Activated CD4-positive, alpha-beta T cell treated with anti-CD3 and anti-CD28 coated beads, Interleukin-2, amount 10 ng/mL, durations not matched to agents 7 days and 5 days (primary cell): ENCODE data around the gene DPYSL3. TPM values are rescaled to one million over a fixed set of nuclear protein-coding genes. Genes with fewer than 3 reads are reported as not detected.

Experiments
- CTCF ChIA-PET: fragments of 350-600 bp; sonication (Branson Sonifier 250); formaldehyde crosslinking; loops from one replicate; lab custom pipeline; 2021; ENCODE audit warnings: antibody characterized with exemption; lab: Charles Lee
- POLR2A ChIA-PET: fragments of 350-600 bp; sonication (Branson Sonifier 250); formaldehyde crosslinking; loops from one replicate; lab custom pipeline; 2021; ENCODE audit warnings: antibody characterized with exemption; lab: Charles Lee
- DNase-seq: peaks from one replicate; pipeline ENCODE4 v3.0.0-alpha.2; 2020
- H3K27ac Mint-ChIP-seq: one replicate; pipeline ENCODE4 v1.8.0; 2021; ENCODE audit warnings: mild to moderate bottlenecking, moderate library complexity, mixed read lengths
- H3K27me3 Mint-ChIP-seq: one replicate; pipeline ENCODE4 v1.8.0; 2021; ENCODE audit warnings: mixed read lengths
- H3K36me3 Mint-ChIP-seq: one replicate; pipeline ENCODE4 v1.8.0; 2021; ENCODE audit warnings: low read depth, mixed read lengths
- H3K4me1 Mint-ChIP-seq: one replicate; pipeline ENCODE4 v1.8.0; 2021; ENCODE audit warnings: mixed read lengths
- H3K4me3 Mint-ChIP-seq: one replicate; pipeline ENCODE4 v1.8.0; 2021; ENCODE audit warnings: mild to moderate bottlenecking, moderate library complexity, mixed read lengths
- H3K9me3 Mint-ChIP-seq: one replicate; pipeline ENCODE4 v1.8.0; 2021; ENCODE audit warnings: mixed read lengths
- total RNA-seq, 2 experiments: library from RNA; stranded (reverse); gene quantifications; one replicate each; pipeline ENCODE4 v1.2.3, GENCODE V29; 2021

The DPYSL3 gene
- total RNA-seq, 2 experiments from 2014 or later, result not detected

- Mint-ChIP-seq H3K4me3 (no peak overlapping the region), H3K4me1 (no peaks in the 10 kb centered on the region), H3K27ac (no peak overlapping the region), H3K27me3 (no peaks in the 10 kb centered on the region), H3K36me3 (no peaks in the 10 kb centered on the region), H3K9me3 (no peaks in the 10 kb centered on the region)
- no peak for DNase-seq
- CTCF ChIA-PET, result no interaction called here
- POLR2A ChIA-PET, result no interaction called here
Observed at GRCh38 chr5:147411359-147412319, 98.2 kb downstream of the DPYSL3 start.

GRCh38 chr5:147410496-147411358 lies 99.1 kb downstream of the DPYSL3 start:
- Mint-ChIP-seq H3K27me3 (no peaks in the 10 kb centered on the region), H3K27ac (no peak overlapping the region), H3K36me3 (no peaks in the 10 kb centered on the region), H3K9me3 (no peaks in the 10 kb centered on the region), H3K4me3 (no peak overlapping the region), H3K4me1 (no peaks in the 10 kb centered on the region)
- ChIA-PET POLR2A (no interaction called here), CTCF (no interaction called here)
- DNase-seq, result no peak

- Mint-ChIP-seq H3K36me3 (no peaks in the 10 kb centered on the region), H3K27me3 (no peaks in the 10 kb centered on the region), H3K9me3 (no peaks in the 10 kb centered on the region), H3K27ac (no peak overlapping the region), H3K4me3 (no peak overlapping the region), H3K4me1 (no peaks in the 10 kb centered on the region)
- POLR2A ChIA-PET, result no interaction called here
- no peak for DNase-seq
- CTCF ChIA-PET, result no interaction called here
Observed at GRCh38 chr5:147408980-147409379, 100.9 kb downstream of the DPYSL3 start.

- Mint-ChIP-seq H3K27ac (no peak overlapping the region), H3K27me3 (no peaks in the 10 kb centered on the region), H3K36me3 (no peaks in the 10 kb centered on the region), H3K9me3 (no peaks in the 10 kb centered on the region), H3K4me1 (no peaks in the 10 kb centered on the region), H3K4me3 (no peak overlapping the region)
- CTCF ChIA-PET, result no interaction called here
- no peak for DNase-seq
- POLR2A ChIA-PET, result no interaction called here
Observed at GRCh38 chr5:147407094-147407681, 102.7 kb downstream of the DPYSL3 start.

GRCh38 chr5:147406636-147407035 lies 103.2 kb downstream of the DPYSL3 start:
- H3K4me1 Mint-ChIP-seq, result no peaks in the 10 kb centered on the region
- DNase-seq, result no peak
- H3K27ac Mint-ChIP-seq, result no peak overlapping the region
- no peaks in the 10 kb centered on the region for H3K9me3 Mint-ChIP-seq
- POLR2A ChIA-PET, result no interaction called here
- no peak overlapping the region for H3K4me3 Mint-ChIP-seq
- no peaks in the 10 kb centered on the region for H3K36me3 Mint-ChIP-seq
- H3K27me3 Mint-ChIP-seq, result no peaks in the 10 kb centered on the region
- CTCF ChIA-PET, result no interaction called here

- Mint-ChIP-seq H3K9me3 (no peaks in the 10 kb centered on the region), H3K27ac (no peak overlapping the region), H3K36me3 (no peaks in the 10 kb centered on the region), H3K27me3 (no peaks in the 10 kb centered on the region), H3K4me1 (no peaks in the 10 kb centered on the region), H3K4me3 (no peak overlapping the region)
- DNase-seq, result no peak
- CTCF ChIA-PET, result no interaction called here
- POLR2A ChIA-PET, result no interaction called here
Observed at GRCh38 chr5:147404706-147405105, 105.2 kb downstream of the DPYSL3 start.

- no peaks in the 10 kb centered on the region for H3K27me3 Mint-ChIP-seq
- no peak overlapping the region for H3K27ac Mint-ChIP-seq
- no peak overlapping the region for H3K4me3 Mint-ChIP-seq
- ChIA-PET CTCF (no interaction called here), POLR2A (no interaction called here)
- no peaks in the 10 kb centered on the region for H3K36me3 Mint-ChIP-seq
- no peaks in the 10 kb centered on the region for H3K9me3 Mint-ChIP-seq
- DNase-seq, result no peak
- no peaks in the 10 kb centered on the region for H3K4me1 Mint-ChIP-seq
Observed at GRCh38 chr5:147403651-147404640, 105.9 kb downstream of the DPYSL3 start.

GRCh38 chr5:147400881-147401280 lies 109.0 kb downstream of the DPYSL3 start:
- no peak overlapping the region for H3K4me3 Mint-ChIP-seq
- H3K27ac Mint-ChIP-seq, result no peak overlapping the region
- POLR2A ChIA-PET, result no interaction called here
- no peaks in the 10 kb centered on the region for H3K27me3 Mint-ChIP-seq
- no peak for DNase-seq
- CTCF ChIA-PET, result no interaction called here
- no peaks in the 10 kb centered on the region for H3K36me3 Mint-ChIP-seq
- H3K9me3 Mint-ChIP-seq, result no peaks in the 10 kb centered on the region
- H3K4me1 Mint-ChIP-seq, result no peaks in the 10 kb centered on the region

- ChIA-PET POLR2A (no interaction called here), CTCF (interaction anchor here (1.6 kb wide), 1 partner anchor 27 kb away, joined by 3 read pairs; no protein-coding TSS in a partner anchor)
- Mint-ChIP-seq H3K36me3 (no peaks in the 10 kb centered on the region), H3K4me3 (no peak overlapping the region), H3K27me3 (no peaks in the 10 kb centered on the region), H3K4me1 (no peaks in the 10 kb centered on the region), H3K9me3 (no peaks in the 10 kb centered on the region), H3K27ac (no peak overlapping the region)
- DNase-seq, result no peak
Observed at GRCh38 chr5:147400126-147400809, 109.6 kb downstream of the DPYSL3 start.

- Mint-ChIP-seq H3K36me3 (no peaks in the 10 kb centered on the region), H3K27me3 (no peaks in the 10 kb centered on the region), H3K9me3 (no peaks in the 10 kb centered on the region), H3K4me1 (no peaks in the 10 kb centered on the region), H3K27ac (no peak overlapping the region), H3K4me3 (no peak overlapping the region)
- no peak for DNase-seq
- ChIA-PET CTCF (interaction anchor here (1.6 kb wide), 1 partner anchor 28 kb away, joined by 3 read pairs; no protein-coding TSS in a partner anchor), POLR2A (no interaction called here)
Observed at GRCh38 chr5:147398860-147399259, 111.0 kb downstream of the DPYSL3 start.

- H3K4me3 Mint-ChIP-seq, result no peak overlapping the region
Observed at GRCh38 chr5:147397616-147398015, 112.3 kb downstream of the DPYSL3 start.

More at GRCh38 chr5:147397616-147398015, 112.3 kb downstream of the DPYSL3 start:
- no peaks in the 10 kb centered on the region for H3K4me1 Mint-ChIP-seq
- ChIA-PET CTCF (no interaction called here), POLR2A (no interaction called here)
- no peaks in the 10 kb centered on the region for H3K9me3 Mint-ChIP-seq
- no peak overlapping the region for H3K27ac Mint-ChIP-seq
- no peak for DNase-seq
- H3K36me3 Mint-ChIP-seq, result no peaks in the 10 kb centered on the region
- no peaks in the 10 kb centered on the region for H3K27me3 Mint-ChIP-seq
